HEK293 (cell line): ENCODE data around the gene MAGEA9B.

ENCODE experiments used
- CTCF ChIP-seq: fragments of 450-650 bp; formaldehyde crosslinking; IDR thresholded peaks from 2 replicates; pipeline ENCODE4 v1.5.1; 2016; ENCODE audit warnings: missing biosample characterization, missing genetic modification characterization
- KLF16 ChIP-seq: fragments of 450-650 bp; formaldehyde crosslinking; IDR thresholded peaks from 2 replicates; pipeline ENCODE4 v1.5.1; 2017; ENCODE audit warnings: missing biosample characterization, missing genetic modification characterization
- TCF7L2 ChIP-seq: IDR thresholded peaks from 2 replicates; pipeline ENCODE4 v1.6.1; 2011; ENCODE audit warnings: low read depth, mild to moderate bottlenecking, inconsistent platforms, low read length, moderate library complexity, borderline replicate concordance
- WT1 ChIP-seq: fragments of 450-650 bp; formaldehyde crosslinking; IDR thresholded peaks from 2 replicates; pipeline ENCODE4 v1.5.1; 2016; ENCODE audit warnings: missing biosample characterization, missing genetic modification characterization
- ZFP37 ChIP-seq: fragments of 450-650 bp; formaldehyde crosslinking; IDR thresholded peaks from 2 replicates; pipeline ENCODE4 v1.5.1; 2016; ENCODE audit warnings: missing biosample characterization, missing genetic modification characterization
- ZNF121 ChIP-seq: fragments of 450-650 bp; formaldehyde crosslinking; IDR thresholded peaks from 2 replicates; pipeline ENCODE4 v1.5.1; 2016; ENCODE audit warnings: missing biosample characterization, missing genetic modification characterization
- ZNF221 ChIP-seq: fragments of 450-650 bp; formaldehyde crosslinking; IDR thresholded peaks from 2 replicates; pipeline ENCODE4 v1.5.1; 2017; ENCODE audit warnings: missing biosample characterization, missing genetic modification characterization, borderline replicate concordance

- TF ChIP-seq KLF16 (no peak; the same call in 1 of the 2 replicates), ZNF121 (tag by site-specific recombination) (no peak), CTCF (tag by site-specific recombination) (no peak), ZFP37 (no peak), WT1 (tag by site-specific recombination) (no peak; the same call in 1 of the 2 replicates), TCF7L2 (no peak), ZNF221 (no peak)
These were observed 47.1 kb downstream of the MAGEA9B start for GRCh38 chrX:149540131-149540620.
